Right cardiac atrium (tissue), 5 donors: ENCODE measurements around the gene STAP1. TPM values are rescaled to one million over a fixed set of nuclear protein-coding genes. Genes with fewer than 3 reads are reported as not detected.
A peak's percentile ranks its signal among the peaks of the same experiment; 100 is the strongest.

Source experiments
- ATAC-seq, 2 donors: fragments of 200-7000 bp; cut with Tn5 transposase; one replicate each; pipeline versions ENCODE4 v1.8.0 to v1.9.1; 2020; ENCODE audit warnings: moderate library complexity in 2 of 2, mild to moderate bottlenecking in 1 of 2
- DNase-seq, 3 donors: peaks; one replicate each; pipeline ENCODE4 v3.0.0-alpha.2; 2020
- H3K27ac ChIP-seq: one replicate; pipeline ENCODE4 v1.5.1; 2013; ENCODE audit warnings: mild to moderate bottlenecking, low read length, control low read depth, moderate library complexity
- H3K27me3 ChIP-seq: one replicate; pipeline ENCODE4 v1.6.1; 2013; ENCODE audit not compliant: control insufficient read depth, insufficient read depth
- H3K4me1 ChIP-seq: one replicate; pipeline ENCODE4 v1.6.1; 2013; ENCODE audit warnings: low read length; ENCODE audit not compliant: control insufficient read depth, insufficient read depth
- H3K4me3 ChIP-seq: one replicate; pipeline ENCODE4 v1.5.1; 2013; ENCODE audit warnings: low read length, control low read depth
- H3K9me3 ChIP-seq: one replicate; pipeline ENCODE4 v1.6.1; 2013; ENCODE audit warnings: low read length; ENCODE audit not compliant: control insufficient read depth
- WGBS: extraction: QIAGEN DNeasy Blood & Tissue Kit; methylation state at CpG from one replicate; pipeline ENCODE4 v1.1.7; 2013; 5-methylcytosine and 5-hydroxymethylcytosine counted together
- intact Hi-C, 4 donors: fragments of 100-400 bp; cut with DNase I; formaldehyde crosslinking; loops; one replicate each; pipeline versions ENCODE4 v1.11.0 to v1.14.0; 2022 to 2023
- polyA plus RNA-seq: library from polyadenylated mRNA; stranded (reverse); fragments of 200-250 nt; gene quantifications from one replicate; pipeline ENCODE4 v1.2.3, GENCODE V29; 2013
- total RNA-seq, 4 donors: library from RNA; stranded (reverse); fragmentation: NEBNext Ultra II Directional; extraction: Animal tissue kit (Norgen Biotek cat#: 25700); gene quantifications; one replicate each; pipeline ENCODE4 v1.2.1, GENCODE V29; 2021
- donor health status: healthy with polysubstance abuse.
- donor health status: DM: no; HTN: yes; CAD: no.
- donor health status: DM: no; HTN: no; CAD: no.
- donor health status: DM: no; HTN: yes; CAD: no; lungs with severe emphysema.
- donor health status: DM: yes; HTN: yes; CAD: no.

STAP1 gene
- total and polyA plus RNA-seq, 5 donors = not detected

DNA sequence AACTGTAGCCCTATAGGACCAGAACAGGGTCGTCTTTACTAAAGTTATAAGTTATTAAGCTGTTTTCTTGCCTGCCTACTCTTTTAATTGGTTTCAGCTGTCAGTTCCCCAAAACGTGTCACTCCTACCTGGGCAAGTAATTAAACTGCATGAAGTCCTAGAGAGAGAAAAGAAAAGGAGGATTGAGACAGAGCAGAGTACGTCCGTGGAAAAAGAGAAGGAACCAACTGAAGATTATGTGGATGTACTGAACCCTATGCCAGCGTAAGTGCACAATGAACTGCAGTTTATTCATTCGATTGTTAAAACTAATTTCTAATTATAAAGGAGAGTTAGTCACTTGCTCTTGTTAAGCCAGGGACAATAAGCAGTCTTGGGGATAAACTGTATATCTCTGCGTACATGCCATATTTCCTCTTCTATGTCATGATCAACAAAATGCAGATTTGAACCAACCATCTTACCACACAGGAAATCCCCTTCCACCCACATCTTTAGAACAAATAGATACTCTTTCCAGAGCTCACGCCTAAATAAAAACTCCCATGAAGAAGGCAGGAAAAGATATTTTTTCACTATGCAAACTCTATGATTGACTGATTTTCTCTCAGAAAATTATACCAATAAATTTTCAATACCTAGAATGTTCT is 22.8 kb downstream of the STAP1 start:
- Histone ChIP-seq H3K4me1 (no peaks in the 10 kb centered on the region), H3K9me3 (no peaks in the 10 kb centered on the region), H3K4me3 (no peak overlapping the region), H3K27ac (no peak overlapping the region), H3K27me3 (no peaks in the 10 kb centered on the region)
- DNase-seq (no peak), ATAC-seq (no peak)
- intact Hi-C loops = no loop called here
- 65% methylated on average over 8 of the region's 8 CpGs for WGBS

DNA sequence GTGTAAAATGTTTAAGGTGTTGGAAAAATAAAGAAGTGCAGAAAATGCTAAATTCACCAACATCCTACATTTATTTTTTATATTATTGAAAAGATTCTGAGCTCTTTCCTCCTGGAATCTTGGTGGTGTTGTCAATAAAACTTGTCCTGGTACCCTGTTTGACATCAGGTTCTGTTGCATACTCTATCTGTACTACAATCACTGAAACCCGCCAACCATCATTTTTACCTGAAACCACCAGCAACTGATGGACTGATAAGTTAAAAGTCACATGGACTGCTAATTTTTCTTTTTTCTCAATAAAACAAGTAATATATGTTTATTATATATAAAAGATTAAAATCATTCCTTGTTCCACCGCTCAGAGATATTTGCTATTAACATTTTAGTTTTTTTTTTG is 23.4 kb downstream of the STAP1 start:
- intact Hi-C loops = no loop called here
- Histone ChIP-seq H3K4me3 (no peak overlapping the region), H3K9me3 (no peaks in the 10 kb centered on the region), H3K27ac (no peak overlapping the region), H3K27me3 (no peaks in the 10 kb centered on the region), H3K4me1 (no peaks in the 10 kb centered on the region)
- DNase-seq = no peak
- ATAC-seq = no peak
- WGBS = 49% methylated on average over 2 of the region's 2 CpGs

DNA sequence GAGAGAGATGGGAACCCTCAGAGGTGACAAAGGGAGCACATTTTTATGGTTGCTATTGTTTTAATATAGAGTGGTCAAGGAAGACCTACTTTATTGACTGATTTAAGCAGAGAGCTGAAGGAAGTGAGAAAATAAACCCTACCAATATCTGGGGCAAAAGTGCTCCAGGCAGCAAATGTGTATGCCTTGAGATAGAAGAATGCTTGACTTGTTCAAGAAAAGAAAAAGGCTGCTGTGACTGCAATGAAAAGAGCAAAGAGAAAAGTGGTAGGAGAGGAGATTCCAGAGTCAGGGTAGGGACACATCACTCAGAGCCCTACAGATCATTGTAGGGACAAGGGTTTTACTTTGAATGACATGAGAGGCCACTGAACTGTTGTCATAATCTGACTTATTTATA is 26.0 kb downstream of the STAP1 start:
- DNase-seq (no peak), ATAC-seq (no peak)
- no peaks in the 10 kb centered on the region for H3K27me3 ChIP-seq
- intact Hi-C loops = no loop called here
- H3K9me3 ChIP-seq = no peaks in the 10 kb centered on the region
- H3K27ac ChIP-seq = no peak overlapping the region
- no peak overlapping the region for H3K4me3 ChIP-seq
- H3K4me1 ChIP-seq = no peaks in the 10 kb centered on the region

DNA sequence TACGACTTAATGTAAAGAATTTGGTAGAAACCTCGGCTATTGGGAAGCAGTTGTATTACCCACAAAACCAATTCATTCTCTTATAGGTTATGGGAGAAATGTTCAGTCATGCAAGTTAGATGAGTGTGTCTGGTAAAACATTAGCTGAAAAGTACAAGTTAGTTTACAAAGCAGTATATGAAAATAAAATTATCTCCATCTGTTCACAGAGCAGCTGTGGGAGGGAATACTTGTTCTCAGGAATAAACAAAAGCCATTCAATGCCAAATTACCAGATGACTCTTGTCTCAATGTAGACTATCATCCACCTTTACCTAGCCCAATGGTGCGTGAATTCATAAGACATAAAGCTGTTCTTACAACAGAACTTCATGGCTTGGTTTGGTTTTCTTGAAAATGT is 28.6 kb downstream of the STAP1 start:
- ATAC-seq = no peak
- no peak overlapping the region for H3K4me3 ChIP-seq
- no peaks in the 10 kb centered on the region for H3K9me3 ChIP-seq
- no peaks in the 10 kb centered on the region for H3K27me3 ChIP-seq
- WGBS = 91% methylated on average over 3 of the region's 3 CpGs
- intact Hi-C loops = no loop called here
- H3K27ac ChIP-seq = no peak overlapping the region
- no peaks in the 10 kb centered on the region for H3K4me1 ChIP-seq
- no peak for DNase-seq

DNA sequence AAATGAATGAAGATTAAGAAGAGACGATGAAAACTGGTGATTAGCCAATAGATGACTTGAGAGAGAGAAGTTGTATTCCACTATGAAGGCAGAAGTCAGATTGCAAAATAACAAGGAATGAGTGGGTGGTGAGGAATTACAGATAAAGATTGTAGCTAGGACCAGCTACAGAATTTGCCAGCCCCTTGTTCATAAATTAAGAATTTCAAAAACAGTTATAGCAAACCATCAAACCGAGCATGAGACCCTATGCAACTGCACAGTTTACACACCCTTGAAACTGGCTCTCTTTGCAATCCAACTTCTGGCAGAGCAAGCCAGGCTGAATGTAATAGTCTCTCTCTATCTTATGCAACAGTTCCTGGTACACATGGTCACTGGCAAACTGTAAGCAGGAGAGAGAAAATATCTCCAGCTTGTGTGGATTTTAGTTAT is 35.2 kb downstream of the STAP1 start:
- no peak overlapping the region for H3K27ac ChIP-seq
- no peaks in the 10 kb centered on the region for H3K4me1 ChIP-seq
- H3K9me3 ChIP-seq = no peaks in the 10 kb centered on the region
- ATAC-seq (peak; percentile 80 to 87), DNase-seq (no peak)
- WGBS = 46% methylated on average over 2 of the region's 2 CpGs
- no peak overlapping the region for H3K4me3 ChIP-seq
- no peaks in the 10 kb centered on the region for H3K27me3 ChIP-seq
- intact Hi-C loops = no loop called here

DNA sequence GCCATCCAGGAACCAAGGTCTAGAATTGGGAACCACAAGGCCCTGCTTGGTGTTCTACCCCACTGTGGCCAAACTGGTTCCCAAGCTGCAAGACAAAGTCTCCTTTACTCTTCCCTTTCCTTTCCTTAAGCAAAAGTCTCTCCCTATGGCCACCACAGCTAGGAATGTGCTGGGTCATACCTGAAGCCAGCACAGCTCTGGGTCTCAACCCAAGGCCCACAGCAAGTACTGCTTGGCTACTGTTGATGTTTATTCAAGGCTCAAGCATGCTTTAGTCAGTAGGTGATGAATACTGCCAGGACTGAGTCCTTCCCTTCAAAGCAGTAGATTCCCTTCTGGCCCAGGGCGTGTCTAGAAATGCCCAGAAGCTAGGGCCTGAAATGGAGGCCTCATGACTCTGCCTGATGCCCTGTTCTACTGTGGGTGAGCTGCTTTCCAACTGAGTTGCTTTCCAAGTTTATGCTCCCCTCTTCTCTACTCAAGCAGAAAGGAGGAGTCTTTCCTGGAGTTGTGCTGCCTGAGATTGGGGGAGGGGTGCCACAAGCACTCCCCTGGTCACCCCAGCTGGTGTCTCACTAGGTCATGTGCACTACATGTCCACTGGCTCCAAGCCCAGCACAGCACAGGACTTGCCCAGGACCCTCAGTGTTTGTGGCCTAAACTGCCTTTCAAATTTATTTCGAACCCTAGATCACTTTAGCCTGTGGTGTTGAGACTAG is 44.9 kb downstream of the STAP1 start:
- Histone ChIP-seq H3K27ac (no peak overlapping the region), H3K27me3 (no peaks in the 10 kb centered on the region), H3K4me1 (no peaks in the 10 kb centered on the region), H3K9me3 (no peaks in the 10 kb centered on the region), H3K4me3 (no peak overlapping the region)
- WGBS = 92% methylated on average over 2 of the region's 2 CpGs
- intact Hi-C loops = no loop called here
- no peak for ATAC-seq
- DNase-seq = peak in 1 of 3 donors; percentile 35

DNA sequence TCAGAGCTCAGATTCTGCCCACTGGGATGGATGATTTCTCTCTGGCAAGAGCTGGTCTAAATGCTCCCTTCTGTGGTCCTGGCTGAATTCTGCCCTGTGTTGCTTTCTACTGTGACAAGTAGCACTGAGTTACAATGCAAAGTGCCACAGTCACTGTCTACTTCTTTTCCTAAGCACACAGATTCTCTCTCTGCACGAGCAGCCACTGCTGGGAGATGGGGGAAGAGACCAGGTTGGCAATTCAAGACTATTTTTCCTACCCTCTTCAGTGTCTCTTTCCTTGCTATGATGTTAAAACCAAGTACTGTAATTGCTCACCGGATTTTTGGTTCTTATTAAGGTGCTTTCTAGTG is 45.5 kb downstream of the STAP1 start:
- H3K4me1 ChIP-seq = no peaks in the 10 kb centered on the region
- intact Hi-C loops = no loop called here
- ATAC-seq = no peak
- H3K27ac ChIP-seq = no peak overlapping the region
- no peak for DNase-seq
- no peaks in the 10 kb centered on the region for H3K9me3 ChIP-seq
- no peaks in the 10 kb centered on the region for H3K27me3 ChIP-seq
- WGBS = 88% methylated on average over 2 of the region's 2 CpGs
- H3K4me3 ChIP-seq = no peak overlapping the region

DNA sequence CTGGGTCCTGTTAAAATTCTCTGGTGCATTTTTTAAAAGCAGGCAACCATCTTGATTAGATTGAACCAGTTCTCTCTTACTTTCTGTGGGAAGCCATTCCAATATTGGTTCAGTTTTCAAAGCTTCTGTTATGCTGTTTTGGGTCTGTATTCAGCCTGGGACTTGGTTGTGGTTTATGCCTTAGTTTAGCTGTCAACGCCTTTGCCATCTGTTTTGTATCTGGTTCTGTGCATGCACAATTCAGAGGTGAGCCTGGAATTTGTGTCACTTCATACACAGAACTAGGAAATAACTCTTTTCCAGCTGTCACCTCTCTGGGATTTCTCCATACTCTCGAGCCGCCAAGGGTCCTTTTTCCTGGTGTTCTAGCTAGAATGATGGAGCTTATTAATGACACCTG is 46.2 kb downstream of the STAP1 start:
- DNase-seq = no peak
- intact Hi-C loops = no loop called here
- no peak for ATAC-seq
- H3K9me3 ChIP-seq = no peaks in the 10 kb centered on the region
- H3K27ac ChIP-seq = no peak overlapping the region
- WGBS = 62% methylated on average over 3 of the region's 3 CpGs
- no peaks in the 10 kb centered on the region for H3K4me1 ChIP-seq
- no peaks in the 10 kb centered on the region for H3K27me3 ChIP-seq
- H3K4me3 ChIP-seq = no peak overlapping the region

DNA sequence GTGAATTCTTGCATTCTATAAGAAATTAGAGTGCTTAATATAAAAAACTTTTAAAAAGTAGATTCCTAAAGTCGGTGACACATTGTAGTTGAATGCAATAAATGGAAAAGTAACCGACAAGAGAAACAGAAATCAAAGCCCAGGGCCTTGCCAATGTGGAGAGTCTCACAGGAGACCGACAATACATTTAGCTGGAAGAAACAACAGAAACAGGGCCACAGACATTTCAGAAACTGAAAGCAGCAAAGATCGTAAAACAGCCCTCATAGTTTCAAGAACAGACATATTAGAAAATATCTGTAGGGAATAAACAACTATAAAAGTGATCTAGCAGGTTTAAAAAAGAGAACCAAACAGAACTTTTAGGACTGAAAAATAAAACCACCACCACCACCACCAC is 49.5 kb downstream of the STAP1 start:
- DNase-seq (no peak), ATAC-seq (no peak)
- no peaks in the 10 kb centered on the region for H3K4me1 ChIP-seq
- no peaks in the 10 kb centered on the region for H3K27me3 ChIP-seq
- intact Hi-C loops = no loop called here
- WGBS = 87% methylated on average over 4 of the region's 4 CpGs
- H3K4me3 ChIP-seq = no peak overlapping the region
- no peak overlapping the region for H3K27ac ChIP-seq
- no peaks in the 10 kb centered on the region for H3K9me3 ChIP-seq

DNA sequence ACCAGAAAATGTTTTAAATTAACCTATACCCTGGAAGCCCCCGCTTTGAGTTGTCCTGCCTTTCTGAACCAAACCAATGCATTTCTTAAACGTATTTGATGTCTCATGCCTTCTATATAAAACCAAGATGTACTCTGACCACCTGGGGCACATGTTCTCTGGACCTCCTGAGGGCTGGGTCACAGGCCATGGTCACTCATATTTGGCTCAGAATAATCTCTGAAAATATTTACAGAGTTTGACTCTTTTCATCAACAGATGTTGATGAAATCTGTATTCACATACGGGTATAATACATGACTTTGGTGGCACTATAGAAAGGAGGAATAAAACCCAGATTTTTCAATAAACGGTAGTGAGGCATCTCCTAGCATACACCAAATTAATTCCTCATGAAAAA is 55.7 kb downstream of the STAP1 start:
- ATAC-seq (no peak), DNase-seq (no peak)
- WGBS = 96% methylated on average over 4 of the region's 4 CpGs
- intact Hi-C loops = no loop called here
- Histone ChIP-seq H3K27ac (no peak overlapping the region), H3K9me3 (no peaks in the 10 kb centered on the region), H3K4me3 (no peak overlapping the region), H3K27me3 (no peaks in the 10 kb centered on the region), H3K4me1 (no peaks in the 10 kb centered on the region)

DNA sequence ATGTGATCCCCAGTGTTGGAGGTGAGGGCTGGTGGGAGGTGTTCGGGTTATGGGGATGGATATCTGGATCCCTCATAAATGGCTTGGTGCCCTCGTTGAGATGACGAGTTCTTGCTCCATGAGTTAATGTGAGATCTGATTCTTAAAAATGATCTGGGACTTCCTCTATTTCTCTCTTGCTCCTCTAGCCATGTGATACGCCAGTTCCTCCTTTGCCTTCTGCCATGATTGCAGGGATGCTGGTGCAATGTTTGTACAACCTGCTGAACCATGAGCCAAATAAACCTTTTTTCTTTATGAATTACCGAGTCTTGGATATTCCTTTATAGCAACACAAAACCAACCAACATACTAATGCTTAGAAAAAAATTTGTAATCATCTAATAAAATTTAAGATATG is 56.6 kb downstream of the STAP1 start:
- Histone ChIP-seq H3K4me1 (no peaks in the 10 kb centered on the region), H3K4me3 (no peak overlapping the region), H3K9me3 (no peaks in the 10 kb centered on the region), H3K27ac (no peak overlapping the region), H3K27me3 (no peaks in the 10 kb centered on the region)
- WGBS = 96% methylated on average over 5 of the region's 5 CpGs
- ATAC-seq (no peak), DNase-seq (no peak)
- intact Hi-C loops = no loop called here

DNA sequence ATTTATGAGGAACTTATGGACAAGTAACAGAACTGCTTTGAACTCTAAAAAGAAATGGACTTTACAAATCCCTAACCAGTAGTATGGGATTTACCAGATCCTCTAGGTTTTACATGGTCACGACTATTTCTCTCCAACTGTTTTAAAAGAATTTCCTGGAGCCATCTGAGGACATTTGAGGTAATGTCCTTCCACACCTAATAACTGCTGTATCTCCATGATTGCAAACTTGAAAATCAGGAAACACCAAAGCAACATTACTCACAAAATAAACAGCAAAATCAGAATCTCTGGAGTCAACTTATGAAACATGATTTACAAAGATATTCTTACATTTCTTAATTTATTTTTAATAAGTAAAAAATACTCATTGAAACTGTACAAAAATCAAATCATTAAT is 58.0 kb downstream of the STAP1 start:
- 97% methylated on average over 1 of the region's 1 CpG for WGBS
- intact Hi-C loops = no loop called here
- no peak for ATAC-seq

More for the DNA sequence above, 58.0 kb downstream of the STAP1 start:
- DNase-seq = no peak
- no peak overlapping the region for H3K27ac ChIP-seq
- H3K27me3 ChIP-seq = no peaks in the 10 kb centered on the region
- no peaks in the 10 kb centered on the region for H3K4me1 ChIP-seq
- no peak overlapping the region for H3K4me3 ChIP-seq
- no peaks in the 10 kb centered on the region for H3K9me3 ChIP-seq
